Measurements from ENCODE around the gene MEIOB.

DNA sequence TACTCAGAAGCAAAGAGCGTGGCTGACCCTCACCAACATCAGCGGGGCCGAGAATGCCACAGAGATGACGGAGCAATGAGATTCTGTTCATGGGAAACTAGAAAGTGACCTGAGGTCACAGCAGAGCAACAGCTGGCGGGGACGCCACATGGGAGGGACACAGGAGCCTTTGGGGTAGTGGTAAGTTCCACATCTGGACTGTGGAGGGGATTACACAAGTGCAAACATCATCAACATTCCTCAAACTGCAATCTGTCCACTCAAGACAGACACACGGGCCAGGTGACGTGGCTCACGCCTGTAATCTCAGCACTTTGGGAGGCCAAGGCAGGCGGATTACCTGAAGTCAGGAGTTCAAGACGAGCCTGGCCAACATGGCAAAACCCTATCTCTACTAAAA is 56.5 kb downstream of the MEIOB start:
- TF ChIP-seq POLR2A (IDR thresholded peaks at IDR 0.05; ENCODE audit: low read depth, low read length) (no peak), PAX5 (IDR thresholded peaks at IDR 0.05; ENCODE audit: insufficient read depth, low read length, severe bottlenecking) (no peak), POLR2AphosphoS5 (IDR thresholded peaks at IDR 0.05; ENCODE audit: low read depth, low read length) (no peak), TAF1 (IDR thresholded peaks at IDR 0.05; ENCODE audit: low read depth, low read length) (no peak)
